ENCODE measurements around the gene VPS37B.

DNA sequence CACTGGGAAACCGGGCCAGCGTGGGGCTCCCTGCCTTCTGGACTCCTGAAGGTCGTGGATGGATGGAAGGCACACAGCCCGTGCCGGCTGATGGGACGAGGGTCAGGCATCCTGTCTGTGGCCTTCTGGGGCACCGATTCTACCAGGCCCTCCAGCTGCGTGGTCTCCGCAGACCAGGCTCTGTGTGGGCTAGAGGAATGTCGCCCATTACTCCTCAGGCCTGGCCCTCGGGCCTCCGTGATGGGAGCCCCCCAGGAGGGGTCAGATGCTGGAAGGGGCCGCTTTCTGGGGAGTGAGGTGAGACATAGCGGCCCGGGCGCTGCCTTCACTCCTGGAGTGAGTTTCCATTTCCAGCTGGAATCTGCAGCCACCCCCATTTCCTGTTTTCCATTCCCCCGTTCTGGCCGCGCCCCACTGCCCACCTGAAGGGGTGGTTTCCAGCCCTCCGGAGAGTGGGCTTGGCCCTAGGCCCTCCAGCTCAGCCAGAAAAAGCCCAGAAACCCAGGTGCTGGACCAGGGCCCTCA lies 33.8 kb downstream of the VPS37B start:
- TF ChIP-seq CTCF (IDR thresholded peaks at IDR 0.05): no peak
- TF ChIP-seq POLR2A (IDR thresholded peaks at IDR 0.05): no peak

Data from right lobe of liver (tissue), 4 donors.